WTC11 (cell line): ENCODE results near the gene MFSD11. TPM values are rescaled to one million over a fixed set of nuclear protein-coding genes. Genes with fewer than 3 reads are reported as not detected.
A peak's percentile ranks its signal among the peaks of the same experiment; 100 is the strongest.

Source experiments
- ATAC-seq: fragments of 200-7000 bp; cut with Tn5 transposase; 2 replicates; pipeline ENCODE4 v1.10.0; 2021; ENCODE audit warnings: mild to moderate bottlenecking, moderate library complexity
- CTCF ChIA-PET: fragments of 300-600 bp; sonication (Branson Sonifier 250); formaldehyde crosslinking; loops from one replicate; lab custom pipeline; 2021; ENCODE audit warnings: antibody characterized with exemption; lab: Charles Lee
- POLR2A ChIA-PET: fragments of 350-600 bp; sonication (Branson Sonifier 250); formaldehyde crosslinking; loops from one replicate; lab custom pipeline; 2021; ENCODE audit warnings: antibody characterized with exemption; lab: Charles Lee
- DNase-seq: peaks from one replicate; pipeline ENCODE4 v3.0.0; 2021; ENCODE audit warnings: low spot score
- H3K27ac Mint-ChIP-seq: 2 replicates; pipeline ENCODE4 v1.8.0; 2021; ENCODE audit warnings: mixed read lengths
- H3K27me3 Mint-ChIP-seq: 2 replicates; pipeline ENCODE4 v1.8.0; 2021; ENCODE audit warnings: low read depth, mild to moderate bottlenecking, moderate library complexity, mixed read lengths
- H3K36me3 Mint-ChIP-seq: 2 replicates; pipeline ENCODE4 v1.8.0; 2021; ENCODE audit warnings: mixed read lengths
- H3K4me1 Mint-ChIP-seq: 2 replicates; pipeline ENCODE4 v1.8.0; 2022; ENCODE audit warnings: mixed read lengths
- H3K4me3 Mint-ChIP-seq: 2 replicates; pipeline ENCODE4 v1.8.0; 2021; ENCODE audit warnings: mild to moderate bottlenecking, moderate library complexity, mixed read lengths
- H3K9me3 Mint-ChIP-seq: 2 replicates; pipeline ENCODE4 v1.8.0; 2021; ENCODE audit warnings: mixed read lengths
- AFF4 ChIP-seq: sonication (generic); formaldehyde crosslinking; IDR thresholded peaks from 2 replicates; pipeline ENCODE4 v1.8.1; 2023; ENCODE audit warnings: mild to moderate bottlenecking, missing genetic modification reagents, borderline replicate concordance
- ATF1 ChIP-seq: sonication (generic); formaldehyde crosslinking; IDR thresholded peaks from 2 replicates; pipeline ENCODE4 v1.8.1; 2023; ENCODE audit warnings: mild to moderate bottlenecking, moderate library complexity, missing genetic modification reagents
- CREB1 ChIP-seq: sonication (generic); formaldehyde crosslinking; IDR thresholded peaks from 2 replicates; pipeline ENCODE4 v1.8.0; 2023; ENCODE audit warnings: mild to moderate bottlenecking, missing genetic modification reagents
- ETV6 ChIP-seq: sonication (generic); formaldehyde crosslinking; IDR thresholded peaks from 2 replicates; pipeline ENCODE4 v1.8.1; 2022; ENCODE audit warnings: mild to moderate bottlenecking, missing genetic modification reagents
- FOXK1 ChIP-seq: sonication (generic); formaldehyde crosslinking; IDR thresholded peaks from 2 replicates; pipeline ENCODE4 v1.8.0; 2022; ENCODE audit warnings: mild to moderate bottlenecking, moderate library complexity, missing genetic modification reagents
- FOXP1 ChIP-seq: sonication (generic); formaldehyde crosslinking; IDR thresholded peaks from 2 replicates; pipeline ENCODE4 v1.8.0; 2022; ENCODE audit warnings: missing genetic modification reagents, mild to moderate bottlenecking, moderate library complexity, borderline replicate concordance
- FOXP4 ChIP-seq: sonication (generic); formaldehyde crosslinking; IDR thresholded peaks from 2 replicates; pipeline ENCODE4 v1.8.0; 2022; ENCODE audit warnings: mild to moderate bottlenecking, missing genetic modification reagents
- GABPB1 ChIP-seq: sonication (generic); formaldehyde crosslinking; IDR thresholded peaks from 2 replicates; pipeline ENCODE4 v1.8.1; 2023; ENCODE audit warnings: mild to moderate bottlenecking, missing genetic modification reagents
- MAX ChIP-seq: sonication (generic); formaldehyde crosslinking; IDR thresholded peaks from 2 replicates; pipeline ENCODE4 v1.8.0; 2022; ENCODE audit warnings: mild to moderate bottlenecking, missing genetic modification reagents
- NFYB ChIP-seq: sonication (generic); formaldehyde crosslinking; conservative IDR thresholded peaks from 2 replicates; pipeline ENCODE4 v1.8.0; 2022; ENCODE audit warnings: low read depth, missing genetic modification reagents
- SP1 ChIP-seq: sonication (generic); formaldehyde crosslinking; conservative IDR thresholded peaks from 2 replicates; pipeline ENCODE4 v1.8.1; 2022; ENCODE audit warnings: missing genetic modification reagents
- USF1 ChIP-seq: sonication (generic); formaldehyde crosslinking; IDR thresholded peaks from 2 replicates; pipeline ENCODE4 v1.8.0; 2022; ENCODE audit warnings: mild to moderate bottlenecking, missing genetic modification reagents
- ZNF416 ChIP-seq: fragments of 250-450 bp; sonication (Bioruptor Pico); IDR thresholded peaks from 2 replicates; pipeline ENCODE4 v1.9.0; 2021; ENCODE audit warnings: mild to moderate bottlenecking, inconsistent platforms
- ZNF423 ChIP-seq: fragments of 250-450 bp; sonication (Bioruptor Pico); IDR thresholded peaks from 2 replicates; pipeline ENCODE4 v2.1.2; 2022; ENCODE audit warnings: mild to moderate bottlenecking, moderate library complexity
- total RNA-seq: library from RNA; stranded (reverse); gene quantifications from 3 replicates; pipeline ENCODE4 v1.2.3, GENCODE V29; 2021

The MFSD11 gene
- total RNA-seq, 1 experiment from 2014 or later = 16.6 TPM

- Mint-ChIP-seq H3K4me3 (peak overlapping the region; percentile 89), H3K36me3 (peaks cover 34% of the 10 kb centered on the region), H3K27me3 (no peaks in the 10 kb centered on the region), H3K9me3 (no peaks in the 10 kb centered on the region), H3K27ac (peak overlapping the region; percentile 57), H3K4me1 (peaks cover 15% of the 10 kb centered on the region)
- TF ChIP-seq ZNF423 (CRISPR knock-in tag) (0 out of 2 replicates have a peak, but pooled peaks have one; percentile 48), ATF1 (CRISPR knock-in tag) (0 out of 2 replicates have a peak, but pooled peaks have one; percentile 26), MAX (CRISPR knock-in tag) (0 out of 2 replicates have a peak, but pooled peaks have one; percentile 35), USF1 (CRISPR knock-in tag) (no peak)
- DNase-seq (peak; percentile 18), ATAC-seq (no peak)
- POLR2A ChIA-PET = interaction anchor here (0.5 to 4.1 kb wide), 4 partner anchors 11 to 535 kb away, joined by 3 to 28 read pairs (median 4); partner anchors contain the start of genes MFSD11 and SRSF2
- CTCF ChIA-PET = interaction anchor here (0.6 to 2.7 kb wide), 8 partner anchors 12 to 328 kb away, joined by 3 to 12 read pairs (median 5); partner anchors contain the start of gene AANAT
These were observed 12.2 kb upstream of the MFSD11 start for GRCh38 chr17:76725580-76726230.

GRCh38 chr17:76726231-76726775 is 11.6 kb upstream of the MFSD11 start, which contains the start of gene JMJD6:
JMJD6 (minus strand) TSS chr17:76726606; CDS start chr17:76726475, 131 bp downstream.
- Mint-ChIP-seq H3K4me3 (peak within 1 kb of the TSS; percentile 89), H3K27me3 (no peaks in the 10 kb centered on the region), H3K27ac (peak within 1 kb of the TSS; percentile 93), H3K36me3 (peaks cover 29% of the 10 kb centered on the region), H3K9me3 (no peaks in the 10 kb centered on the region), H3K4me1 (peaks cover 15% of the 10 kb centered on the region)
- POLR2A ChIA-PET = interaction anchor here (0.5 to 4.1 kb wide), 4 partner anchors 11 to 536 kb away, joined by 3 to 28 read pairs (median 4); partner anchors contain the start of genes MFSD11 and SRSF2
- TF ChIP-seq NFYB = peak; percentile 83
- no peak for TF ChIP-seq ZNF416 (CRISPR knock-in tag)
- TF ChIP-seq AFF4 = no peak
- peak; percentile 66; the same call in 1 of the 2 replicates for TF ChIP-seq CREB1 (CRISPR knock-in tag)
- TF ChIP-seq SP1 (CRISPR knock-in tag) = peak; percentile 90
- peak; percentile 51; the same call in 1 of the 2 replicates for TF ChIP-seq FOXP1 (CRISPR knock-in tag)
- peak; percentile 57 for TF ChIP-seq GABPB1 (CRISPR knock-in tag)
- TF ChIP-seq ETV6 (CRISPR knock-in tag) = peak; percentile 75
- peak; percentile 1 for TF ChIP-seq MAX (CRISPR knock-in tag)
- TF ChIP-seq FOXP4 (CRISPR knock-in tag) = peak; percentile 36; the same call in 1 of the 2 replicates
- peak; percentile 52; the same call in 1 of the 2 replicates for TF ChIP-seq FOXK1
- CTCF ChIA-PET = interaction anchor here (0.7 to 2.7 kb wide), 6 partner anchors 13 to 328 kb away, joined by 3 to 12 read pairs (median 8); partner anchors contain the start of gene AANAT
- ATAC-seq (peak; percentile 92), DNase-seq (peak; percentile 96)
